Muscle layer of duodenum (tissue), 2 donors: ENCODE measurements around the gene NEURL3.

Experiments used
- H3K27ac ChIP-seq: one replicate; pipeline ENCODE4 v1.7.0; 2013; ENCODE audit warnings: mild to moderate bottlenecking, low read length
- H3K27me3 ChIP-seq: one replicate; pipeline ENCODE4 v1.7.0; 2013; ENCODE audit warnings: low read depth, mild to moderate bottlenecking, control low read depth, low read length
- H3K36me3 ChIP-seq, 2 donors: one replicate each; pipeline ENCODE4 v1.7.0; 2013; ENCODE audit warnings: low read length in 2 of 2, control low read depth in 1 of 2, mild to moderate bottlenecking in 1 of 2; ENCODE audit not compliant: insufficient read depth in 2 of 2, control insufficient read depth in 1 of 2
- H3K4me1 ChIP-seq, 2 donors: one replicate each; pipeline ENCODE4 v1.7.0; 2013; ENCODE audit warnings: low read length in 2 of 2, mild to moderate bottlenecking in 2 of 2, control low read depth in 1 of 2, moderate library complexity in 1 of 2; ENCODE audit not compliant: insufficient read depth in 2 of 2, control insufficient read depth in 1 of 2
- H3K4me3 ChIP-seq, 2 donors: one replicate each; pipeline ENCODE4 v1.7.0; 2013; ENCODE audit warnings: low read length in 2 of 2, low read depth in 1 of 2, mild to moderate bottlenecking in 1 of 2
- H3K9me3 ChIP-seq, 2 donors: one replicate each; pipeline ENCODE4 v1.7.0; 2013; ENCODE audit warnings: low read length in 2 of 2, control low read depth in 1 of 2, mild to moderate bottlenecking in 1 of 2; ENCODE audit not compliant: control insufficient read depth in 1 of 2
- donor health status: healthy.

The NEURL3 gene

DNA sequence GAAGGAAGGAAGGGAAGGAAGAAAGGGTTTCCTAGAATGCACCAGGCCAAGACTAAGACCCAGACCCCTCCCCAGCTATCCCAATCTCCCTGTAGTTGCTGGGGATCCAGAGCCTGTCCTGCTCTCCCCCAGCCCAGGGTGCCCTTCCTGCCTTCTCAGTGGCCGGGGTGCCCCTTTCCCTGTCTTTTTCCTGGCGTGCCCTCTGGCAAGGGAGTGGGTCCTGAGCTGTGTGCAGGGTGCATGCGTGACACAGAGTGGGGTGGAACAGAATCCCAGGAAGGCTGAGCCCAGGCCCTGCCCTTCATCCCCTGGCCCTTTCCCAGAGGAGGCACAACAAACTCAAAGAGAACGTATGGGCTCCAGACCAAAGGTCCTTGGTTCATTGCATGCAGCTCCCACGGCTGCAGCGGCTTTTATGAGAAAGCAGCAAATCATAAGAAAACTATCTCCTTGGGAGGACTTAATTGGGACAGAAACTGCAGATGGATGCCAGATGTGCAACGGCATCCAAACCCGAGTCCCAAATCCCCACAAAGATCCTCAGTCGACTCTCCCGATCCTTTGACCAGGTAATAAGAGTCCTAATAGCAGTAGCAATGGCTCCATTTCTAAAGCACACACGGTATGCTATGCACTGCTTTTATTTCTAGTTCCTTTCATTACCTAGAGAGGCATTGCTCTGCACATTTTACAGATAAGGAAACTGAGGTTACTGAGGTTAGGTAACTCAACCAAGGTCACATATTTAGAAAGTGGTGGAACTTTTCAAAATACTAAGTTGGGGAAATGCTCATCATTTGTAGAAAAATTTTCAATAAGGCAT, 18.7 kb upstream of the NEURL3 start:
- Histone ChIP-seq H3K9me3 (no peaks in the 10 kb centered on the region), H3K27ac (no peak overlapping the region), H3K27me3 (no peaks in the 10 kb centered on the region), H3K36me3 (no peaks in the 10 kb centered on the region), H3K4me1 (peaks cover 0 to 7% of the 10 kb centered on the region in 2 donors), H3K4me3 (no peak overlapping the region)

- H3K4me3 ChIP-seq, result no peak overlapping the region
- no peaks in the 10 kb centered on the region for H3K36me3 ChIP-seq
- no peak overlapping the region for H3K27ac ChIP-seq
- H3K9me3 ChIP-seq, result peaks cover 0 to 3% of the 10 kb centered on the region in 2 donors
- H3K4me1 ChIP-seq, result peaks cover 0 to 3% of the 10 kb centered on the region in 2 donors
- H3K27me3 ChIP-seq, result no peaks in the 10 kb centered on the region
These were observed 17.4 kb upstream of the NEURL3 start for GRCh38 chr2:96522304-96523203.

- H3K27ac ChIP-seq, result no peak overlapping the region
- H3K27me3 ChIP-seq, result no peaks in the 10 kb centered on the region
- no peak overlapping the region for H3K4me3 ChIP-seq
- H3K36me3 ChIP-seq, result no peaks in the 10 kb centered on the region
- peaks cover 0 to 4% of the 10 kb centered on the region in 2 donors for H3K9me3 ChIP-seq
- H3K4me1 ChIP-seq, result no peaks in the 10 kb centered on the region
These were observed 16.1 kb upstream of the NEURL3 start for GRCh38 chr2:96521219-96521618.

DNA sequence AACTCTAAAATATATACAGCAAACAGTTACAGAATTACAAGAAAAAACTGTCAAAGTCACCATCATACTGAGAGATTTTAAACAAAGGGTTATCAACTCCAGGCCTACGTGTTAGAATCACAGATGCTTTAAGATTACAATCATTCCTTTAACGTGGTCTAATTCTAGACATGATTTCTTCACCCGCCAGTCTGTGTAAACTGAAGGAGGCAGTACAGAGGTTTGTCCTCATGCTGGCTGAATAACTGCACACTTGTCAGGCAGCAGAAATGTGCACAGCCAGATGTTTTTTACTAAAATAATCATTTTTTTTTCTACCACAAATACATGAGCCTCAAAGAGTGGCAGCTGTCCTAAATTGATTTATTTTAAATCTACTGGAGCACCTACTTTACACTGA, 15.5 kb upstream of the NEURL3 start:
- H3K27me3 ChIP-seq, result no peaks in the 10 kb centered on the region
- peaks cover 0 to 6% of the 10 kb centered on the region in 2 donors for H3K9me3 ChIP-seq
- H3K4me1 ChIP-seq, result no peaks in the 10 kb centered on the region
- no peak overlapping the region for H3K27ac ChIP-seq
- H3K36me3 ChIP-seq, result no peaks in the 10 kb centered on the region
- H3K4me3 ChIP-seq, result no peak overlapping the region

DNA sequence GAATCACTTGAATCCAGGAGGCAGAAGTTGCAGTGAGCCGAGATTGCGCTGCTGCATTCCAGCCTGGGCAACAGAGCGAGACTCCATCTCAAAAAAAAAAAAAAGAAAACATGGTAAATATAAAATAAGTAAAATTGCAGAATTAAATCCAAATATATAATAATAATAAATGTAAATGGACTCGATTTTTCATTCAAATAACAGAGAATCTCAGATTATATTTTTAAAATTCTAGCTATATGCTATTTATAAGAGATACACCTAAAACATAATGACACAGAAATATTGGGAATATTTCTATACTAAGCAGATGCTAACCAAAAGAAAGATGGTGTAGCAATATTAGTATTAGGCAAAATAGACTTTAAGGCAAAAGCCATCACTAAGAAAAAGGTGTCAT, 15.1 kb upstream of the NEURL3 start:
- Histone ChIP-seq H3K4me1 (no peaks in the 10 kb centered on the region), H3K4me3 (no peak overlapping the region), H3K27ac (no peak overlapping the region), H3K9me3 (peaks cover 0 to 6% of the 10 kb centered on the region in 2 donors), H3K36me3 (no peaks in the 10 kb centered on the region), H3K27me3 (no peaks in the 10 kb centered on the region)

GRCh38 chr2:96517079-96517478, 11.9 kb upstream of the NEURL3 start:
- no peak overlapping the region for H3K4me3 ChIP-seq
- H3K27me3 ChIP-seq, result no peaks in the 10 kb centered on the region
- H3K27ac ChIP-seq, result no peak overlapping the region
- peaks cover 0 to 6% of the 10 kb centered on the region in 2 donors for H3K9me3 ChIP-seq
- no peaks in the 10 kb centered on the region for H3K36me3 ChIP-seq
- no peaks in the 10 kb centered on the region for H3K4me1 ChIP-seq

- Histone ChIP-seq H3K4me3 (no peak overlapping the region), H3K36me3 (no peaks in the 10 kb centered on the region), H3K4me1 (no peaks in the 10 kb centered on the region), H3K9me3 (peaks cover 0 to 6% of the 10 kb centered on the region in 2 donors), H3K27ac (no peak overlapping the region), H3K27me3 (no peaks in the 10 kb centered on the region)
These were observed 9.4 kb upstream of the NEURL3 start for GRCh38 chr2:96514521-96514920.

GRCh38 chr2:96512341-96512740, 7.2 kb upstream of the NEURL3 start:
- Histone ChIP-seq H3K9me3 (peaks cover 0 to 3% of the 10 kb centered on the region in 2 donors), H3K4me3 (no peak overlapping the region), H3K27ac (no peak overlapping the region), H3K27me3 (no peaks in the 10 kb centered on the region), H3K4me1 (peaks cover 0 to 4% of the 10 kb centered on the region in 2 donors), H3K36me3 (no peaks in the 10 kb centered on the region)

DNA sequence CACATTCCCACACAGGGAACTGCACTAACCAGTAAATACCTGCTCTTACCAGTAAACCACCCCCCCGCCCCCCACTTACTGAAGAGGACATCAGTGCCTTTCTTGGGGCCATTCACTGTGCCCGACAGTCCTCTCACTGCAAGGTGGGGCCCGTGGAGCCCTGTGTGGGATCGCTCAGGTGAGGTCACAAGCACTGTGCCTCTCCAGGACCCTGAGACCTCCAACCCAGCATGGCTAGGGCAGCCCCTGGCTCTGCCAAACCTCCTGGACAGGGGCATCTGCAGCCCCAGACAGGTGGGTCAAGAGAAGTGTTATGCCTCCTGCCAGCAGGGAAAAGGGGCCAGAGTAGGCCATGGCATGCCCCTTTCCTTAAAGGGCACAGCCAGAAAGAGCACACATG, 6.7 kb upstream of the NEURL3 start:
- H3K36me3 ChIP-seq, result no peaks in the 10 kb centered on the region
- peaks cover 0 to 4% of the 10 kb centered on the region in 2 donors for H3K4me1 ChIP-seq
- no peaks in the 10 kb centered on the region for H3K27me3 ChIP-seq
- H3K4me3 ChIP-seq, result no peak overlapping the region
- H3K9me3 ChIP-seq, result peaks cover 0 to 3% of the 10 kb centered on the region in 2 donors
- no peak overlapping the region for H3K27ac ChIP-seq

- Histone ChIP-seq H3K4me3 (no peak overlapping the region), H3K4me1 (peaks cover 0 to 4% of the 10 kb centered on the region in 2 donors), H3K9me3 (peaks cover 0 to under 1% of the 10 kb centered on the region in 2 donors), H3K36me3 (no peaks in the 10 kb centered on the region), H3K27ac (no peak overlapping the region), H3K27me3 (no peaks in the 10 kb centered on the region)
These were observed 5.9 kb upstream of the NEURL3 start for GRCh38 chr2:96510931-96511595.

GRCh38 chr2:96509847-96510230, 4.7 kb upstream of the NEURL3 start:
- Histone ChIP-seq H3K4me1 (peaks cover 0 to 4% of the 10 kb centered on the region in 2 donors), H3K9me3 (no peaks in the 10 kb centered on the region), H3K4me3 (no peak overlapping the region), H3K27me3 (no peaks in the 10 kb centered on the region), H3K36me3 (no peaks in the 10 kb centered on the region), H3K27ac (no peak overlapping the region)
